Measurements from ENCODE around the gene C2orf69.
"Not testable (repeated sequence)": the region's sequence is repeated elsewhere in the genome, so short reads cannot be mapped to it uniquely, and the experiment has no call there.

Gene C2orf69, protein sequence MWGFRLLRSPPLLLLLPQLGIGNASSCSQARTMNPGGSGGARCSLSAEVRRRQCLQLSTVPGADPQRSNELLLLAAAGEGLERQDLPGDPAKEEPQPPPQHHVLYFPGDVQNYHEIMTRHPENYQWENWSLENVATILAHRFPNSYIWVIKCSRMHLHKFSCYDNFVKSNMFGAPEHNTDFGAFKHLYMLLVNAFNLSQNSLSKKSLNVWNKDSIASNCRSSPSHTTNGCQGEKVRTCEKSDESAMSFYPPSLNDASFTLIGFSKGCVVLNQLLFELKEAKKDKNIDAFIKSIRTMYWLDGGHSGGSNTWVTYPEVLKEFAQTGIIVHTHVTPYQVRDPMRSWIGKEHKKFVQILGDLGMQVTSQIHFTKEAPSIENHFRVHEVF

DNA sequence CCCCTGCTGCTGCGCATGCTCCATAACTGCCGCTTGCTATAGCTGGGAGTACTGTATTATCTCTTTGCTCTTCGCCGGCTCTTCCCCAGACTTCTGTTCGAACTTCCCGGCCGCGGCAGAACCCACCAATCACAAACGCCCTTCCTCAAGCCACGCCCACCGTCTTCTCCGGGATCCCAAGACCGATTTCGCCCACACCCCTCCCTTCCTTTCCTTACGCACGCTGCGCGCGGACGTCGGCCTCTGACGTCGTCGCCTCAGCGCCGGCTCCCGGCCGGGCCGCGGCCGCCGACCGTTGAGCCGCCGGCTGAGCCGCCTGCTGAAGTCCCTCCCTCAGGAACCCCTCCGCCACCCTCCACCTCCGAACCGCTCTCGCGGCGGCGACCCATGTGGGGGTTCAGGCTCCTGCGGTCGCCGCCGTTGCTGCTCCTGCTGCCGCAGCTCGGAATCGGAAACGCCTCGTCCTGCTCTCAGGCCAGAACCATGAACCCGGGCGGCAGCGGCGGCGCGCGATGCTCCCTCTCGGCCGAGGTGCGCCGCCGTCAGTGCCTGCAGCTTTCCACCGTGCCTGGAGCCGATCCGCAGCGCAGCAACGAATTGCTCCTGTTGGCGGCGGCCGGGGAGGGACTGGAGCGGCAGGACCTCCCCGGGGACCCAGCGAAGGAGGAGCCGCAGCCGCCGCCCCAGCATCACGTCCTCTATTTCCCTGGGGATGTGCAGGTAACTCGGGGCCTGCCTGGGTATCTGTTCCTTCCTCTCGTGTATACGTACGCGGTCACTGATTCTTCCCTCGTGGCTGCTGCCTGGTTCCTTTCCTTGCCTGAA is at the start of gene C2orf69:
Gene C2orf69 (plus strand): TSS at position 242 of the 825 bp plus-strand sequence. CDS start 146 bp downstream, at position 388.
- peak; percentile 88 for DNase-seq

DNA sequence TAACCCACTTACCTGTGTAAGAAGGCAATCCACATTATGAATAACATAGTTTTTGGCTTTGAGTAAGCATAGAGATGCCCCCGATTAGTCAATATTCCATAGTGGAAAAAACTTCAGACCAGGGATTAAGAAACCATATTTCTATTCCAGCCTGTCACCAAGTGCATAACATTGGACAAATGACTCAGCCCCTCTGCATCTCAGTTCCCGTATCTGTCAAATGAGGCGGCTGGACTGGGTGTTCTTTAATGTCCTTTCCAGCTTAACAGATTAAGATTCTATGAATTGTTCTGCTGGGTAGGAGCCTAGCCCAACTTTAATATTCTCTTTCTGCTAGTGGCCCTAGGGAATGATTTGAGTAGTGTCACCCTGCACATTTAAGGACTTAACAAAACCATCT is 48.3 kb upstream of the C2orf69 start:
- no peak for DNase-seq

DNA sequence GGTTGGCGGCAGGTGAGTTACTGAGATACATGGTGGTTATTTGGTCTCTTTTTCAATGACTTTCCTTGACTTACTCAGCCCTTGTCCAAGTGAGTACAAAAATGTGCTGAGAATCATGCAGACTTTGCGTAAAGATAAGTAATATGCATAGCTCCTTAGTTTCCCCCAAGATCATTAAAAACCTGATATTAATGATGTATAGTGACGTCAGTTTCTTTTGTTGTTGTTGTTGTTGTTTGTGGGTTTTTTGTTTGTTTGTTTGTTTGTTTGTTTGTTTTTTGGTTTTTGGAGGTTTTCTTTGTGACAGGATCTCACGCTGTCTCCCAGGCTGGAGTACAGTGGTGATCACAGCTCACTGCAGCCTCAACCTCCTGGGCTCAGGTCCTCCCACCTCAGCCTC is 45.2 kb upstream of the C2orf69 start:
- no peak for DNase-seq

DNA sequence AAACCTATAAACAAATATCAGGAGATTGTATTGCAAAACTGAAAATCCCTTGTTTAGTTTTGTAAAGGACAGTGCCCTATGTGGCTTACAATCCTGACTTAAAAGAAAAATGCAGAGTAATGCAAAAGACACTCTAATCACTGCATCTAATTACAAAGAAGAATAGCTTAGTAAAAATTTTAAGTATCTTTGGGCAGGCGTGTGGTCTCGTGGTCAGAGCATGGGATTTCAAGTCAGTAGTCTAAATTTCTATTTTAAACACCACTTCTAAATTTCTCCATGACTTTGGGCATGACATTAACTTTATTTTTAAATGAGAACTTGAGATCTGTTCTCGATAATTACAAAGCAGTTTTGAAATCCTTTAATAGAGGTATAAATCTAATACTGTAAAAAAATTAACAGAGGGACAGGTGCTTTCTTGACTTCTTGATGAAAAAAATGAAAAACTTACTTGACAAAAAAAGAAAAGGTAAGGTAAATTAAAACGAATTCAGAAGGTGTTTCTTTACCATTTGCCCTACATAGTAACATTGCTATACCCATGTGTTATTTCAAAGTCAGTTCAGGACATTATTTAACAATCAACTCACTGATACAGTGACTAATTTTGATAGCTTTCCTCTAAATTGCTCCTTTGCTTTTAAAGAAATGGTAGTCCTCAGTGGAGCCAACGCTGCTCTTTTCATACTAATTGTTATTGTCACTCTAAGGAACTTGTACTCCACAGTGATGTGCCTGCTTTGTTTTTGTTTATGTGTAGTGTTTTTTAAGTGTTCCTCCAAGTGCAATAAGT is 42.5 kb upstream of the C2orf69 start:
- DNase-seq: no peak

DNA sequence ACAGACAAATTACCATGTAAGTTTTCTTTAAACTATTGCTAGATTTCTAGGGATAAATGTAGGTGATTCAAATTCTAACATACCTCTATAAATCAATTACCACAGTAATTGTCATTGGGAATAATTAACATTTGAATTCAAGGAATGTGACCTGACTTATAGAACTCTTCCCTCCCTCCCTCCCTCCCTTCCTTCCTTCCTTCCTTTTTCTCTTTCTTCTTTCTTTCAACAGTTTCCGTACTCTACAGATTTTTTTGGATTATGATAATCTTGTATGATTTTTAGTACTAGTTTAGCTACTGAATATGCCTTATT is 41.9 kb upstream of the C2orf69 start:
- no peak for DNase-seq

DNA sequence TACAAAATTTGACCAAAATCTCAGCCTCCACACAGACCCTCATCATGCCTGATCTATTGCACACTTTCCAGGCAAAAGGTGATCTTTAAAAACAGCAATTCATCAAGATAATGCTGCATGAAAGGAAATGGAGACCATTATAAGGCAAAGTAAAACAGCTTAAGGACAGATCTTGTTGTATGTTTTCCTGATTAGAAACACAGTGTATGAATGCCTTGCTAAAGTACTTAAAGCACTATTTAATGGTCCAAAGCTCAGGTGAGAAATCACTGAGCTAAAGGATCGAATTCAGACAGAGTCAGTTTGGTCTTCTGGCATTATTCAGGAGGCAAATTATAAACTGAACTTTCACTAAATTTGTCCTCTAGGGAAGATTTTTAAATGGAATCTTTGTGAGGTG is 41.4 kb upstream of the C2orf69 start:
- no peak for DNase-seq

DNA sequence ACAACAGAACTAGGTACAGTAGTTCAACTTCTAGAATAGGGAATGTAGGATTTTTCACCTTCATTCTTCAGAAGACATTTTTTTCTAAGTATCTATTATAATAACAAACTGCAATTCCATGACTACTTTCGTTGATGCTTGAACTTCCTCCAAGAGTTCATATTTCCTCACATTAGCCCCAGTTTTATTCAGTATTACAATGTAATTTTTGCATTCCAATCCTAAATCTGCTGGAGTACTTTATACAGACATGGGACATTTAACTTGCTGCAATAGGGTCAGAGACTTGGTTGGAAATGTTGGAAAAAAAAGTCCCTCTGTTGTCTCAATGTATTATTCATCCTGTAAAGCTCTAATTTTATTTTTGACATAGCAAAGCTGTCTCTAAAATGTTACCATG is 40.5 kb upstream of the C2orf69 start:
- DNase-seq: no peak

DNA sequence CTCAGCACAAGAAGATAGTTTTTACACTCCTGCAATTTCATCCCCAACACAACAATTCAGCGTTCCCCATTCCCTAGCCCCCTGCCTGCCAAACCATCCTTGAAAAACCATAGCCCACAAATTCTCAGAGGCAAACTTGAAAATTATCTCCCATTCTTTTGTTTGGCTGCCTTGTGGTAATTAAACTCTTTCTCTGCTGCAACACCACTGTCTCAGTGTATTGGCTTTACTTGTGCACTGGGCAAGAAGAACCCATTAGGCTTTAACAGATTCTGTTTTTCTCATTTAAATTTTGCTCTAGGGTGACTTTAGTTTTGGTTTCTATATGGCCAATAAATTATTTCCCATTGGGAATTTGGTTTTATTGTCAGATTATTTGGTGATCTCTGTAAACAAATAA is 36.9 kb upstream of the C2orf69 start:
- no peak for DNase-seq

DNA sequence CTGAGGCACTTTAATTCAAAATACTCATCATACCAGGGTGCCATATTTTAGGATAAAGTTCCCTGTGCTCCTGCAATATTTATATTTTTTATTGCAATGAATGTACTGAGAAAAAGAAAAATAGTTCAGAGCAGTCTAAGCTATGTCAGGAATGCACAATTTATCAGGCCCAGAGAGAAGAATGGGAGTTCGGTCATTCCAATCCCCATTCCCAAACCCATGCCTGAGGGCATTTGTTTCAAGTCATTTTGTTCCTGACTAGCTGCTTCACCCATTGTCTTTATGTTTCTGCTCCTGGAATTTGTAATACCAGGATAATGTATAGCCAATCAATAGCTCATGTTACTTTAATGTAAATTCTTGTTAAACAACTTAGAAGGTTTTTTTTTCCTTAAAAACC is 35.7 kb upstream of the C2orf69 start:
- no peak for DNase-seq

DNA sequence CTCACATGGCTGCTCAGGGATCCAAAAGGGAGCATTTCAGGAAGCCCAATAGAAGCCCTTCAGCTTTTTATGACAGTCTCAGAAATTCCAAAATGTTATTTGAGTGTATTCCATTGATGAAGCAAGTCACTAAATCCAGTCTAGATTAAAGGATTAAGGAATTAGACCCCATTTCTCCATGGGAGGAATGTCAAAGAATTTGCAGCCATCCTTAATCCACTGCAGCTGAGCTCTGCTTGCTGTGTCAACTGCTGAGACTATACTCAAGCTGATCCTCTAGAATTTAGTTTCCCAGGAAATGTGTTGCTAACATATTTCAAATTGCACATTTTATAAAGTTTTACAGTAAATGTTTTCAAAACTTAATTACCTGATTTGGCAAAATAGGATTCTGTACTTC is 28.4 kb upstream of the C2orf69 start:
- DNase-seq: no peak

DNA sequence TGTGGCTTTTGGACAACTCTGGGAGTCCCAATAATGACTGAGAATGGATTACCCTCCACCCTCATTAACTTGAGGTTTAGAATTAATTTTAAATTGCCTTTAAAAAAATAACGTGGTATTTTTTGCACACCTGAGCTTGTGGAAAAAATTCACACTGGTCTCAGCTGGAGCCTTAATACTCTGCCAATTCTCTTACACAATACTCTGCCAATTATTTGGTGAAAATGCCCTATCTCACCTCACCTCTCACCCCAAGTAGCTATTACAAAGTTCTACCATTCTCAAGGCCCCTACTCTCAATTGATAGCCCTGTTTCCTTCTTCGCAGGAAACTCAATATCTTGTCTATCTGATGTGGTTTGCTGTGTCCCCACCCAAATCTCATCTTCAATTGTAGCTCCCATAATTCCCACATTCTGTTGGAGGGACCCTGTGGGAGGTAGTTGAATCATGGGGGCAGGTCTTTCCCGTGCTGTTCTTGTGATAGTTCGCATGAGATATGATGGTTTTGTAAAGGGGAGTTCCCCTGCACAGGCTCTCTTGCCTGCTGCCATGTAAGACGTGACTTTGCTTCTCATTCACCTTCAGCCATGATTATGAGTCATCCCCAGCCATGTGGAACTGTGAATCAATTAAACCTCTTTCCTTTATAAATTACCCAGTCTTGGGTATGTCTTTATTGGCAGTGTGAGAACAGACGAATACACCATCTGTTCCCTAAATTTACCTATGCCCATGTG is 27.4 kb upstream of the C2orf69 start:
- no peak for DNase-seq

DNA sequence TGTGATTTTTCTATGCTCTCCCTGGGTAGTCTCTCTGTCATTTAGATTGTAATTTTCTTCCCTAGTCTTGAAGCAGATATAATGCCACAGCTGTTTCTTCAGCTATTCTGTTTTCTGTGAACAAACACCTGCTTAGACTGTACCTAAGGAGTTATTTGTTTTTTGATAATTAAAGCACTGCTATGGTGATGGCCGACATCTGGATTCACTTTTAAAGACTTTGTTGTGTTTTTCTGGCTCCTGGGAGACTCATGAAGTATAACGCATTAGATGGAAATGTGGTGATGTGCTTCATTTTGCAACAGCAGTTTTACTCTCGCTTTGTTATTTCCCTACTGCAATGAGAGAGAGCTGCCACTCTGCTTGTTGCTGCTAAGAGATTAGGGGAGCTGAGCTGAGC is 15.7 kb upstream of the C2orf69 start:
- DNase-seq: no peak

DNA sequence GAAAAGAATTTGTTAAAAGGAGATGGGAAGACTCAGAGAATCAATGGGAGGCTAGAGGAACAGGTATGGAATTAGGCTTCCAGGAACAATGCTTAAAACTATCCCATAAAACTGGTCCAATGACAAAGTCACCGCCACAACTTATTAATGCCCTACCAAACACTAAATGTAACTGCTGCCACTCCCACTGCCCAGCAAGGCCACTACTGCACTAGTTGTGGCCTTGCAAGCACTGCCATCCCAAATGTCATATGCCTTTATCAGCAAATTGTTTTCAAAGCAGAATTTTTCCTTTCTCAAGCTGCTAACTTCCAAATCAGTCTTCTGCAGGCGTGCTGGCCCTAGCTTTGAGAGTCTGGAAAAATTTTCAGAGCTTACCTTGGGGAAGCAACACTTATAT is 14.5 kb upstream of the C2orf69 start:
- no peak for DNase-seq

DNA sequence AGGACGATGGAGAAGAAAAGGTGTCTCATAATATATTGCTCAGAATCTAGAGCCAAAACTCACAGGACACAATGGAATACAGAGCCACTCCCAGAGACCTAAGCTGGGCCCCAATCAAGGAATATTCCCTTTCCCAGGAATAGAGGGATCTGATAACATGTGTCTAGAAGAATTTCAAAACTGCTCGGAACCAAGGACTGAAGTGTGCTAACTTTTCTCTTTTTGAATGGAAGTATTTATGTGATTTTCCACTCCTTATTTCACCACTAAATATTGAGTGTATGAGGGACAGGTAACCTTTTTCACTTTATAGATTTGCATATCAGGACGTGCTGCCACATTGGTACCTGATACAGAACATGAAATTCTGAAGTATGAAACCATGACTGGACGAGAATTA is 9.2 kb upstream of the C2orf69 start:
- no peak for DNase-seq

DNA sequence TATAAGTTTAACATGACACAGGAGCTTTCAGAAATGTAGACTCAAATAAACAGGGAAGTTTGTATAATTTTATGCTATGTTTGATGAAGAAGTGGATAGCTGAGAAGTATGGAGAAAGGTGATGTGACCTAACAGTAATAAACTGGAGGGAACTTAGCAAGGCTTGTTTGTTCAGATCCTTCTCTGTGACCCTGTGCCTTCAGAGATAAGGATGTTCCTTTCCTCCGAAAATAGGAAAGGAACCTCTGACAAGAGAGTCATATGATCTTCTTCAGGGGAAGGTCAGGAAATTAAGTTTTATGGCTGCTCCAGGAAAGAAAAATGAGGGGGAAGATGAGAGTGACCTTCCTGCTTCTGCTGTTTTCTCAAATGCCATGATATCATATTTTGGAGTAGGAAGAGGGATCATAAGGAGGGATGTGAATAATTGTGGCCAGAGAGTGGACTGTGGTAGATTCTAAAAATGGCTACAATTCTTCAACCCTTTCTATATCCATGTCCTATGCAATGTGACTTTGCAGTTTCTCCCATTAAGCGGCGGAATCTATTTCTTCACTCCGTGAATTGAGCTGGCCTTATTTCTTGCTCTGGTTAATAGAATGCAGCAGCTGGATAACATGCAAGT is 8.5 kb upstream of the C2orf69 start:
- no peak for DNase-seq

DNA sequence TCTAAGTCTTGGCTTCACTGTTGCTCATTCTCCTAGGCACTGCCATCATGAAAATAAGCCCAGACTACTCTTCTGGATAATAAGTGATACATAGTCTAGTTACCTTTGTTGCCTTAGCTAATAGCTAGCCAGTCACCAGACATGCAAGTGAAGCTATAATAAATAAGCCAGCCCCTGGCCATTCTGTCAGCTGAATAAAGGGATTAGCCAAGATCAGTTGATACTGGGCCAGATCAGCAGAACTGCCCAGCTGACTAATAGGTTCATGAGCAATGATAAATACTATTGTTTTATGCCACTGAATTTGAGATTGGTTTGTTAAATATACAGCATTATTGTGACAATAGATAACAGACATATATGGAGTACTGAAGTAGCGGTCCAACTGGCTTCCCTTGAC is 8.0 kb upstream of the C2orf69 start:
- no peak for DNase-seq

DNA sequence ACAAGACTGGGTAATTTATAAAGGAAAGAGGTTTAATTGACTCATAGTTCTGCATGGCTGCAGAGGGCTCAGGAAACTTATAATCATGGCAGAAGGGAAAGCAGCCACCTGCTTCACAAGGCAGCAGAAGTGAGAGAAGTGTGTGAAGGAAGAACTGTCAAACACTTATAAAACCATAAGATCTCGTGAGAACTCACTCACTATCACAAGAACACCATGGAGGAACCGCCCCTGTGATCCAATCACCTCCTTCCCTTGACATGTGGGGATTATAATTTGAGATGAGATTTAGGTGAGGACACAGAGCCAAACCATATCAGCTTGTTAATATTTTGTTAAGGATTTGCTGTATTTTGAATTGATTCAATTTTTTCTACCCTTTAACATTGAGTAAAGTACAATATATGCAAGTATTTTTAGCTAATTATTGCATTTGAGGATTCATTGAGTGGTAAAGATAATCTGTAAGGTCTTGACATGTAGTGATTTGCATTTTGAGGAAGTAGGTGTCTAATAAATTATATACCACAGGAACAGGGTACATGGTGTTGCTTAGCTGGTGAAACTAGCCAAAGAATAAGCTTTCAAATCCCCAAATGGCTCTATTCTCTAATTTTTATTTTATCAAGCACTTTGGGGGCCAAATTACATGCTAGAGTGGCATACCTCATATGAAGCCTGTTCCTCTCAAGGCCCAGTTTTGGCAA is 3.9 kb upstream of the C2orf69 start:
- no peak for DNase-seq

DNA sequence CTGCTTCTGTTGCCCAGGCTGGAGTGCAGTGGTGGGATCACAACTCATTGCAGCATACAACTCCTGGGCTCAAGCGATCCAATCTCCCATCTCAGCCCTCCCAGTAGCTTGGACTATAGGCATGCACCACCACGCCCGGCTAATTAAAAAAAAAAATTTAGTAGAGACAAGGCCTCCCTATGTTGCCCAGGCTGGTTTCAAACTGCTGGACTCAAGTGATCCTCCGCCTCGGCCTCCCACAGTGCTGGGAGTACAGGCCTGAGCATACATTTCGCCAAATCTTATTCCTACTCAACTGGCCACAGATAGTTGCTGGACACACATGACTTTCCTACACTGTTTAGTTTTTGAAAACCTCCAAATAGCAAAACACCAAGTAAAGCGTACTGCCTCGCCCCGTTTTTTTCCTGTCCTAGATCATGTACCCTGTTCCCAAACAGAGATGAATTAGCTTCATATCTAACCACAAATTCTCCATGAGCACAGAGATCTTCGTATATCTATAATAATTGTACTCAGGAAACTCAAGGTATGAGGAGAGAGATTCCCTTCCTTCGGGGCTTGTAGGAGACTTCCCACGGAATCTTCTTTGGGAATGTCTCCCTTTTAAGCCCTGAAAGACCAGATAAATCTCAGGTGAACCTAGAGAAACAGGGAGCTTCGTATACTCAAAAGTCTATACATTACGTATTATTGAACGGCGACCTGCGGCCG is 598 bp upstream of the C2orf69 start:
- no peak for DNase-seq

DNA sequence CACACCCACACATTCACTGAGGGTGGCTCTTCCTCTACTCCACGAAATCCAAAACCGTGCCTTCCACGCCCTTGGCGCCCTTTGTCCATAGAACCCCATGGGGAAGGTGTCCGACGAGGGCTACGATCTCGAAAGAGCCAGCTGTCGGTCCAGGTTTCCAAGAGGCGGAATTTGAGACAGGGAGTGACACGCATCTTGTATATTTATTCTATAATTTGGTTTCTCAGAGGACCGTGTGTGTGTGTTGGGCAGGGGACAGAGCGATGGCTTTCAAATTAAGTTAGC is 726 bp downstream of the C2orf69 start:
- DNase-seq: no peak

DNA sequence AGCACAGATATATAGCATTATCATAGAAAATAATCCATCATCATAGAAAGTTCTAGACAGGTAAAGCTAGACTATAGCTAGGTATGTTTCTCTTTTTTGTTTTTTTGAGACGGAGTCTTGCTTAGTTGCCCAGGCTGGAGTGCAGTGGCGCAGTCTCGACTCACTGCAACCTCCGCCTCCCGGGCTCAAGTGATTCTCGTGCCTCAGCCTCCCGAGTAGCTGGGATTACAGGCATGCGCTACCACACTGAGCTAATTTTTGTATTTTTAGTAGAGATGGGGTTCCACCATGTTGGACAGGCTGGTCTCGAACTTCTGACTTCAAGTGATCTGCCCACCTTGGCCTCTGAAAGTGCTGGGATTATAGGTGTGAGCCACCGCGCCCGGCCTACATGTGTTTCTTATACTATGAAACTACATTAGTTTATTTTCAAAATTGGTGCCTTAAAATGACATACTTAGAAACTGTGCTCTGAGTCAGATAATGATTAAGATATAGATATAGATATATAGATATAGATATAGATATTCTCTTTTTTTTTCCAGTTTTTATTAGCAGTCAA is 1.5 kb downstream of the C2orf69 start:
- not testable (repeated sequence) for DNase-seq

DNA sequence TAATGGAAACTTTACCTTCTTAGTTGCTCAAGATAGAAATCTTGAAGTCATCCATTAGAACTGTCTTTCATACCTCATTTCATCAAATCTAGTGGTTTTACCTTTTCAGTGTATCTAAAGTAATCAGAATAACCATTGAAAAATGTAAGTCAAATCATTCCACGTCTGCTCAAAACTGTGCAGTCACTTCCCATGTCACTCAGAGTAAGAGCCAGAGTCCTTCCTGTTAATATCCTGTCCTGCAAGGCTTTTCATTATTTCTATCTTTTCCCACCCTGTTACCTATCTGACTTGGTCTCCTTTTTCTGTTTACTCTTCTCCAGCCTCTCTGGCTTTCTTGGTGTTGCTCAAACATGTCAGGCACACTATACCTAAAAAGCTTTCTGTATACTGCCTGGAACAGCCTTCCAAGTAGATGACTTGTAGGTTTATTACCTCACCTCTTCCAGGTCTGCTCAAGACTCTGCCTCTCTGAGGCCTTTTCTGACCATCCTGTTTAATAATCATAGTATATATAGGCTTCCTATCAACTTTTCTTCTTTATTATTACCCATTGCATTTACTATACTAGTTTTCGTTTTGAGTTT is 3.4 kb downstream of the C2orf69 start:
- DNase-seq: no peak
